Right renal cortex interstitium (tissue), 3 donors: ENCODE results near the gene CTNNAL1. TPM values are rescaled to one million over a fixed set of nuclear protein-coding genes. Genes with fewer than 3 reads are reported as not detected.
"Not testable (repeated sequence)": the region's sequence is repeated elsewhere in the genome, so short reads cannot be mapped to it uniquely, and the experiment has no call there.

Experiments
- DNase-seq, 3 donors: peaks; one replicate each; pipeline ENCODE4 v3.0.0-alpha.2; 2013; ENCODE audit warnings: low read depth in 3 of 3, low spot score in 2 of 3
- polyA plus RNA-seq, 3 donors: library from polyadenylated mRNA; unstranded; fragments of 120-200 nt; gene quantifications; one replicate each; pipeline ENCODE4 v1.2.1, GENCODE V29; 2013; ENCODE audit not compliant: insufficient read length in 3 of 3

Gene CTNNAL1
- polyA plus RNA-seq, 3 donors = 69.7 to 80.8 (median 69.9) TPM

GRCh38 chr9:108996643-108997042 is 16.7 kb downstream of the CTNNAL1 start:
- no peak for DNase-seq

DNA sequence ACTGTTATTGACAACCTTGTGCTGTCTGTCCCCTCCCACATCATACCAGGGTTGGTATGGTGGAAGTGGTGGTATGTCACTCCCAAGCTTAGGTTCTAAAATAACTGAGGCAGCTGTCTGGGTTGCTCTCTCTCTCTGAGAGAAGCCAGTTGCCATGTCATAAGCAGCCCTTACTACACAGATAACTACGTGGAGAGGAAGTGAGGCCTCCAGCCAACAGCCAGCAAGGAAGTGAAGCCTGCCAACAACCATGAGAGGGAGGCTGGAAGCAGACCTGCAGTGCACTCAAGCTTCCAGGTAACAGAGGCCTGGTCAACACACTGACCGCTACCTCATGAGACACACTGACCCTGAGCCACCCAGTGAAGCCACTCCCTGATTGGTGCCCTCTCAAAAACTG is 18.6 kb downstream of the CTNNAL1 start:
- no peak for DNase-seq

GRCh38 chr9:108991479-108991878 is 21.8 kb downstream of the CTNNAL1 start:
- DNase-seq = no peak

- no peak for DNase-seq
Measured at GRCh38 chr9:108983885-108984284, 29.4 kb downstream of the CTNNAL1 start.

DNA sequence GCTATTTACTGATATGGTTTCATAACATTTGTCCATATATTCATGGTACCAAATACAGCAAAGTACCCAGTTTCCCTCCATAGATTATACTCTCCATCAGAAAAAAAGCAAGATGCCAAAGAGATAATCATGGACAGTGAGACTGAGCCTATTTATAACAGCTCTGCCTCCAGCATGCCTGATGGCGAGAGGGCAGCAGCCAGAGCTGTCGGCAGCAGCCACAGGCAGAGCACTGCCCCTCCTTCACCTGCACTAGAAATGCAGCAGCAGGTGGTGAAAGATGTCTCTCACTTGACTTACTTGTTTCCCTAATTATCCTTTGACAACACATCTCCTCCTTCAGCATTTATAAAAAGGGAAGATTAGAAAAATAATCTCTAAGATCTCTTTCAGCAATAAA is 32.4 kb downstream of the CTNNAL1 start:
- DNase-seq = no peak

- no peak for DNase-seq
Measured at GRCh38 chr9:108978205-108978604, 35.1 kb downstream of the CTNNAL1 start.

DNA sequence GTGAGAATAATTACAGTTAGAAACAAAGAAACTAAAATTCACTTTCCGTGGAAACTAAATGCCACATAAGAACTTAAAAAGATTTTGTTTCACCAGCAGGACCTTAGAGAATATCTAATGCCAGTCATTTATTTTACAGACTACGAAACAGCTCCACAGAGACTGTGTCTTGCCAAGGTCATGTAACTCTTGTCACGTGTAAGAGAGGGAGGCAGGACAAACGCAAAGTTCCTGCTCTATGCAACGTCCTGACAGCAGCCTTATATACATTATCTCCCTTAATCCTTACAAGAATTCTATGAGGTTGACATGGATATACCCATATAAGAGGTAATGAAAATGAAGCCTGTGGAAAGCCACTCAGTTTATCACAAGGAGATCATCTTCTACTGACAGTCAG is 39.4 kb downstream of the CTNNAL1 start:
- no peak for DNase-seq

DNA sequence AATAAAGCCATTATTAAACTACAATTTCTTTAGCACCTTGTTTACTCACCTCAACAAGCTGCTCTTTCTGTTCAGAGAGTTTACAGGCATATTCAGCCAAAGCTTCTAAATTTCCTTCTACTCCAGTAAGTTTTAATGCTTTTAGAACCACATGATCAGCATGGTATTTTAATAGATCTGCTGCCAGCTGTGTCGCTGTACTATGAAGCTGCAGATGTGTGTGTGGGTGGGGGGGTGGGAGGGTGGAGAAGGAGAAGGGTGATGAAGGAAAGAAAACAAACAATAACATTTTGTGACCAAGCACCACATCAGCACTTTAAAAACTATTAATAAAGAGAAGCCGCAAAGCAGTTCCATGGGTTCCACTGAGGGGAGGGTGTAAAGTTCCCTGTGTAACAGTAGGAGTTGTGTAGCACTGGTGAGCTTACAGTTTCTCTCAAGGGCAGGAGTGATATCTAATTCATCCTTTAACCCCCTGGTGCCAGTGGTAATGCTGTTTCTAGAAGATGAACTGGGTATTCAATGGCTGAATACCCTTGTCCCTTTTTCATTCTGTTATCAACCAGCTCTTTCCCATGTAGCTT is 40.6 kb downstream of the CTNNAL1 start:
- peak in 1 of 3 donors; percentile 27 for DNase-seq

DNA sequence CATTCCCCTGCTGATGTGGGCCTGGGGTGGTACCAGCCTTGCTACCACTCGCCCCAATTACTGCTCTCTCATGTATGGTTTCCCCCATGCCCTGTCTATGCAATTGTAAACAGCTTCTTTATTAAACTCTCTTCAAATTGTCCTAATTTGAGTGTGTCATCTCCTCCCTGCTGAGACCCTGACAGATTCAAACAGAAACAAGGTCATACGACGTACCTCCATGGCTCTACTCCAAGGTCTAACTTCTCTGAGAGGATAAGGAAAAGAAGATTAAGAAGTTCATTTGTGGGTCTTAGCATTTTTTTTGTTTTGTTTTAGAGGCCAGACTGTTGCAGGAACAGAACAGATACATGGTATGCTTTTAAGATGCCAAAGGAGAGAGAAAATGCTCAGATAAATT is 41.1 kb downstream of the CTNNAL1 start:
- no peak for DNase-seq

DNA sequence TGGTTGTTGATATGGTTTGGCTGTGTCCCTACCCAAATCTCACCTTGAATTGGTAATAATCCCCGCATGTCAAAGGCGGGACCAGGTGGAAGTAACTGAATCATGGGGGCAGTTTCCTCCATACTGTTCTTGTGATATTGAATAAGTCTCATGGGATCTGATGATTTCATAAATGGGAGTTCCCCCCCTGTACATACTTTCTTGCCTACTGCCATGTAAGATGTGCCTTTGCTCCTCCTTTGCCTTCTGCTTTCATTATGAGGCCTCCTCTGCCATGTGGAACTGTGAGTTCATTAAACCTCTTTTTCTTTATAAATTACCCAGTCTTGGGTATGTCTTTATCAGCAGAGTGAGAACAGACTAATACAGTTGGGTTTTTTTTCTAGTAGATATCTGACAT is 41.9 kb downstream of the CTNNAL1 start:
- not testable (repeated sequence) for DNase-seq

DNA sequence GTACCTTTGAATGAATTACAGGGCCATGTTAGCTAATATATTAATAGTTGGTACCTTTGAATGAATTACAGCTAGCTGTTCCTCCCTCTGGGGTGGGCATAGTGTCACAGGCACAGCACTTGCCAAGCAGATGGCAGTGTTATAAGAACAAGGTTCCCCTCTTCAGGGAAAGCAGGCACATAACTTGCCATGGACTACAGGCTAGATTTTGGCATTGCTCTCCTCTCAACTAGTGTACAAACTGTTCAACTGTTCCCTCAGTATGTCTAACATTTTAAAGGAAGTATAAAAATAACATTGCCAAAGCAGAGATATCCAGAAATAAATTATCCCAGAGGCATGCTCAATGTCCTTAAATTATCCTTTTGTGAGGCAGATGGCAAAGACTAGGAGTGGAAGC is 45.4 kb downstream of the CTNNAL1 start:
- DNase-seq = no peak

GRCh38 chr9:108963459-108964143 is 49.7 kb downstream of the CTNNAL1 start:
- no peak for DNase-seq

GRCh38 chr9:108961151-108961550 is 52.1 kb downstream of the CTNNAL1 start:
- no peak for DNase-seq

DNA sequence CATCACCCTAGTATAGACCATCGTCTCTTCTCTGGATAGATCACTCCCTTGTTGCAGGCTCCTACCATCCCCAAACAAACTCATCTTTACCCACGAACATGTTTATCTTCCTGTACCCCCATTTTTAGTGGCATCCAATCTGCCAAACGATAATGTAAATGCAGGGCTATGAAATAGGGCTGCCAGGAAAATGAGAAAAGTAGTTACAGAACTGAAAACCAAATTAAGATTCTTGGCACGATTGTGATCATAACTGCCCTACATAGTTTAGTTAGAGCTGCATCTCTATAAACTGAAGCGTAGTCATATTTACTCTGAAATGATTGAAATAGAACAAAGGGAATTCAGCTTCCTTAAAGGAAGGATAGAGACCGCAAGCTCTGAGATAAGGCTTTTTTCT is 53.0 kb downstream of the CTNNAL1 start:
- DNase-seq = no peak

DNA sequence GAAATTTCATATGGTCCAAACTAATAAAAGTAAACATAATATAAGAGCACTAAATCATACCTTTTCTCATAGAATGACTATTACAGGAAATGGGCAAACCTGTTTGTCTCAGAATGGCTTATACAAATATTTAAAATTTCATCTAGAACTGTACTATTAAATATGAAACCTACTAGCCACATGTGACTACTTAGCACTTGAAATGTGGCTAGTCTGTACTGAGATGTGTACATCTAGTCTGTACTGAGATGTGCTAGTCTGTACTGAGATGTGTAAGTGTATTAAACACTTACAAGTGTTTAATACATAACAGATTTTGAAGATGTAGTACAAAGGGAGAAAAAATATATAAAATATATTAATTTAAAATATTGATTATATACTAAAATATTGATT is 56.7 kb downstream of the CTNNAL1 start:
- DNase-seq = no peak

DNA sequence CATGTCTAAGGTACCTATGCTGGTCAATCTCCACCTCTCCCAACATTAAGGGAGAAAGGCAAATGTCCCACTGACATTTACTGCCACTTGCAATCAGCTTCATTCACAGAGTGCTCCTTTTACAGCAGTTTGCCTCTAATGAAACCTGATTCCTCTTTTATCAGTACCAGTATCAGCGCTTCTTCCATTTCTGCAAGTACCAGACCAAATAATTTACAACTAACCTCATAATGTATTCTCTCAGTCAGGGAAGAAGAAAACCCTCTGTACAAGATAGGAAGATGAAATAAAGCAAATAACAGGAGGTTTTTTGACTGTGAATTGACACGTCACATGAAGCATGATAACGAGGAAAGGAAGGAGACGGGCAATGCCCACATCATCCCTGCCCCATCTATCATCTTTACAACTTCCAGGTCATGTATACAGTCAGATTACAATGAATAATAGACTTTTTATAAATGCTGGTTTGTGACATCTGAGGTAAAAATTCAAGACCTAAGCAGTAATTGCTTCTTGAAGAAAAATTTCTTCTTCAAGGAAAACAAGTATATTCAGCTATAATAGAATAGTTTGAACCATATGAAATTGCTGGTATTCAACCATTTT is 57.2 kb downstream of the CTNNAL1 start:
- no peak for DNase-seq

DNA sequence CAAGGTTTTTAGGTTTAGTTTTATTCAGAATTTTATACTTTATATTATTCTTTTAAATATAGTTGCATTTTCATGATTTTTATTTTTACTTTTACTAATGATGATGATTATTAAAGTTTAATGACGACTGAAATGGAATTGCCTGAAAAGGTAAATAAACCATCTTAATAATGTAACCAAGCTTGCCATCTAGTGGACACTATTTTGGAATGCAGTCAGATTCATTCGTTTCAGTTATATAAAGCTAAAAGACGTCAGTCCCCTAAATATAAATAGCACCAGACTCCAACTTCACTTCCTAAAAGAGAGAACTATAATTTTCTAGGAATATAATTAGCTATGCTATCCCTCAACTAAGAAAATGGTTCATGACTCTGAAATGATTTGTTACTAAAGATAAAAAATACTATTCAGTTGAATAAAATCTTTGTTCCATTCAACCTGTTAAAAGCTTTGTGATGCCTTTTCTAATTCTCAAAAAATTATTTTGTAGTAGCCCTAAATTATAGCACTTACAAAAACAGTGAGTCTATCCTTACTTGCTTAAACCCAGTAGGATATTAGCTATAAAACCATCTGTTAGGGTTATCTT is 59.2 kb downstream of the CTNNAL1 start:
- DNase-seq = no peak

DNA sequence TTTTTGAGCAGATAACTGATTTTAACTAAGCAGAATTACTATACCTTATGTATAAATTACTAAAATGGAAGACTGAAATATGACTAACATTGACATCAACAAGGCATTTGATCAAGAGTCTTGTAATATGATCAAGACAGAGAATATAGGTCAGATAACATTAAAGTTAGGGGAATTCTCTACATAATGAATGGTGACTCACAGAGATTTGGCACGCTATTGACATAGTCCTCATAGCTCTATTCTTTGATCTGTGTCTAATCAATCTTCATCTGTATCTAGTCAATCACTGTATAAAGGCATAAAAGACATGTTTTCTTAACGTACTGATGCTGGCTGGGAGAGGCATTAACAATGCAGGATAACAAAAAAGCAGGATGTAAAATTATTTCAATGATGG is 61.7 kb downstream of the CTNNAL1 start:
- DNase-seq = no peak

DNA sequence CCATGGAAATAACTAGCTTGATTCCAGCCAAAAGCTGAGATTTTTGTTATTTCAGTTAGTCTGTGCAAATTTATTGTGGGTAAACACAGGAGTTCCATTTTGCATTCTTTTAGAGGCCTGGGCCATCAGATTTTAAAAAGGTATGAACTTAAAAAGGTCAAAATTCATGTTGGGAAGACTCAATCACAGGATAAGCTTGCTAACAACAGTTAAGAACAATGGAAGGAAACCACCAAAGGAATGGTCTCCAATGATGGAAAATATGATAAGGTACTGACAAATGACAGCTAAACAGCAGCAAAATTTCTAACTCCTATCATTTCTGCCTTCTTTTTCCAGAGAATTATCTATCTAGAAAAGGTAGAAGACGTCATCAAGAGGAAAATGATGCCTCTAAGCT is 63.1 kb downstream of the CTNNAL1 start:
- no peak for DNase-seq

DNA sequence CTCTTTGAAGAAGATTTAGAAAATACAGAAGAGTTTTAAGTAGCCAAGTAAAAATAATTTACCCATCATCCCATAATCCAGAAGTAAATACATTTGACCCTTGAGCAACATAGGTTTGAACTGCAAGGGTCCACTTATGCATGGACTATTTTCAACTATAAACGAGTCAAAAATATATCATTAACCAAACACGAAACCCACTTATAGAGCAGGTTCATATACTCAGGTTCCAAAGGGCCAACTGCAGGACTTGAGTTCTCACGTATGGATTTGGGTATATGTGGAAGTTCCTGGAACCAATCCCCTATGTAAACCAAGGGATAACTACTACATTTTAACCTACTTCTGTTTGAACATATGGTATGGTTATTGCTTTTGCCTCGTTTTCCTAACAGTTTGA is 73.3 kb downstream of the CTNNAL1 start:
- DNase-seq = no peak

- no peak for DNase-seq
Measured at GRCh38 chr9:108937561-108938305, 75.6 kb downstream of the CTNNAL1 start.
